SK-N-SH (cell line): Measurements from ENCODE around the gene KCND3.

Experiments
- CTCF ChIP-seq: fragments of 200-600 bp; sonication (generic); IDR thresholded peaks from 2 replicates; pipeline ENCODE4 v1.6.1; 2017; ENCODE audit warnings: antibody characterized with exemption, mild to moderate bottlenecking, moderate library complexity
- GATA2 ChIP-seq: sonication (generic); formaldehyde crosslinking; IDR thresholded peaks from 2 replicates; pipeline ENCODE4 v1.5.0; 2020; ENCODE audit warnings: mild to moderate bottlenecking, missing genetic modification reagents
- JUND ChIP-seq: IDR thresholded peaks from 2 replicates; pipeline ENCODE4 v1.4.0; 2012
- SMC3 ChIP-seq: IDR thresholded peaks from 2 replicates; pipeline ENCODE4 v1.6.1; 2012; ENCODE audit warnings: low read depth, low read length, improper control_type of control experiment
- TAF1 ChIP-seq: IDR thresholded peaks from 2 replicates; pipeline ENCODE4 v1.6.1; 2012; ENCODE audit warnings: low read depth, mild to moderate bottlenecking, low read length, moderate library complexity, borderline replicate concordance
- TEAD4 ChIP-seq: IDR thresholded peaks from 2 replicates; pipeline ENCODE4 v1.4.0; 2012; ENCODE audit warnings: mild to moderate bottlenecking, borderline replicate concordance; ENCODE audit not compliant: insufficient read depth
- USF1 ChIP-seq: IDR thresholded peaks from 2 replicates; pipeline ENCODE4 v1.4.0; 2012; ENCODE audit warnings: low read depth, borderline replicate concordance
- YY1 ChIP-seq: IDR thresholded peaks from 2 replicates; pipeline ENCODE4 v1.4.0; 2012; ENCODE audit warnings: low read depth, mild to moderate bottlenecking
- ZBTB33 ChIP-seq: IDR thresholded peaks from 2 replicates; pipeline ENCODE4 v1.4.0; 2012; ENCODE audit warnings: low read depth, borderline replicate concordance

GRCh38 chr1:111842411-111842810 lies 147.1 kb downstream of the KCND3 start:
- TF ChIP-seq CTCF, result no peak
- no peak for TF ChIP-seq JUND
- TF ChIP-seq SMC3, result no peak
- no peak for TF ChIP-seq TEAD4
- no peak for TF ChIP-seq YY1
- no peak for TF ChIP-seq USF1
- no peak for TF ChIP-seq GATA2
- TF ChIP-seq ZBTB33, result no peak
- no peak for TF ChIP-seq TAF1
